Measurements from ENCODE around the gene KCNQ1. TPM values are rescaled to one million over a fixed set of nuclear protein-coding genes. Genes with fewer than 3 reads are reported as not detected.

Gene KCNQ1
- total RNA-seq, 1 experiment from 2014 or later: not detected

DNA sequence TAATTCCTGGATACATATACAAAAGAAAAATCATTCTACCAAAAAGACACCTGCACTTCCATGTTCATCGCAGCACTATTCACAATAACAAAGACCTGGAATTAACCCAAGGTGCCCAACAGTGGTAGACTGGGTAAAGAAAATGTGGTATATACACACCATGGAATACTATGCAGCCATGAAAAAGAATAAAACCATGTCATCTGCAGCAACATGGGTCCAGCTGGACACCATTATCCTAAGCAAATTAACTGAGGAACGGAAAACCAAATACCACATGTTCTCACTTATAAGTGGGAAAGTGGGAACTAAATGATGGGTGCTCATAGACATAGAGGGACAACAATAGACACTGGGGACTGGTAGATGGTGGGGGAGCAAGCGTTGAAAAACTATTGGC is 5.0 kb upstream of the KCNQ1 start:
- no peaks in the 10 kb centered on the region for H3K36me3 ChIP-seq
- H3K4me3 ChIP-seq: no peak overlapping the region
- DNase-seq: no peak
- H3K4me1 ChIP-seq: no peaks in the 10 kb centered on the region
- no peaks in the 10 kb centered on the region for H3K27me3 ChIP-seq
- peaks cover 9% of the 10 kb centered on the region; the same call in 1 of the 2 replicates for H3K9me3 ChIP-seq (replicated peaks)
- H3K27ac ChIP-seq: no peak overlapping the region

DNA sequence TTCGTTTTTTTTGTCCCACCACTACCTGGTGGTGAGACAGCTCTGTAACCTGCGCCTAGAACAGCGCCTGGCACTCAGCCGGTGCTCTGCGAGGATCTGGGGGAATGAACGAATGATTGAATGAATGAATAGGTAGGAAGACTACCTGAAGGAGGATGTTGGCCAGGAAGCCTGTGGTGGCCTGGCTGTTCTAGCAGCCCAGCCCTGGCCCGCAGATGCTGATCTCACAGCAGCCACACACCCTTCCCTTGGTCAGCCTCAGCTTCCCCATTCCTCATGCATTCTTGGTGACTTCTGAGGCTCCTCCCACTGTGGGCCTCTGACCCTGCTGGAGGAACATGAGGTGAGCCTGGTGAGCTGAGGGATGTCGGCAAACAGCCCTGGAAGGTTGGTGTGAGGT is 4.2 kb upstream of the KCNQ1 start:
- Histone ChIP-seq H3K27ac (no peak overlapping the region), H3K4me1 (no peaks in the 10 kb centered on the region), H3K27me3 (no peaks in the 10 kb centered on the region), H3K9me3 (replicated peaks) (peaks cover 9% of the 10 kb centered on the region; the same call in 1 of the 2 replicates), H3K4me3 (no peak overlapping the region), H3K36me3 (no peaks in the 10 kb centered on the region)
- no peak for DNase-seq

DNA sequence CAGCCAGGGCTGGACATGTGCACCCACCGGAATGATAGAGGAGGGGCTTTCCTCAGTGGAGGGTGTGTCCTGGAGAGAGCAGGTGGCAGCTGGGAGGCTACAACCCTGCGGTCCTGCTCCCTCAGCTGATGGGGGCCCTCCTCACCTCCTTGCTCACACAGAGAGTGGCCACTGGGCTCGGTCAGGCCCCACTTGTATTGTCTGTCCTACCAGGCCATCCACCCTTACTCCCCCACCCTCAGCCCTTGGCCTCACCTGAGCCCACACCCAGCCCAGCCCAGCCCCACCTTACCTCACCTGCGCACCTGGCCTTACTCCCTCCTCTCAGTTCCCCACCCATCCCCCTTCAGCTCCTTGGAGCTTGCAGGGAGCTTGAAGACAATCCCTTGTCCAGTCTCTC is 3.6 kb upstream of the KCNQ1 start:
- Histone ChIP-seq H3K36me3 (no peaks in the 10 kb centered on the region), H3K27ac (no peak overlapping the region), H3K4me3 (no peak overlapping the region), H3K9me3 (replicated peaks) (peaks cover 9% of the 10 kb centered on the region; the same call in 1 of the 2 replicates), H3K4me1 (no peaks in the 10 kb centered on the region), H3K27me3 (no peaks in the 10 kb centered on the region)
- no peak for DNase-seq

DNA sequence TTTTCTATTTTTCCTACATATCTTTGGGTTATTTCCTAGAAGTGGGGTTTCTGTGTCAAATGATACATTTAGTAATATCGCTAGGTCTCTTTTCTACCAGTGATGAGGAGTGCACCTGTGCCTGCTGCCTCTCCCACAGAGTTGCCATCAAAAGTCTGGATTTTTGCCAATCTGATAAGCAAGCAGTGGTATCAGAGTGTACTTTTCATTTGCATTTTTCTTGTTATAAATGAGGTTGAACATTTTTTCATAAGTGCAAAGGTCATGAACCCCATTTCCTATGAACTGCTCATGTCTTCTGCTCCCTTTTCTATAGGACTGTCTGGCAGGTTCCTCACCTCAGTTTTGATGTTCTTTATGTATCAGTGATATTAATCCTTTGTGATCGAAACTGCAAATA is 2.2 kb upstream of the KCNQ1 start:
- Histone ChIP-seq H3K27ac (no peak overlapping the region), H3K4me3 (no peak overlapping the region), H3K9me3 (replicated peaks) (peaks cover 9% of the 10 kb centered on the region; the same call in 1 of the 2 replicates), H3K27me3 (no peaks in the 10 kb centered on the region), H3K36me3 (no peaks in the 10 kb centered on the region), H3K4me1 (no peaks in the 10 kb centered on the region)
- no peak for DNase-seq

DNA sequence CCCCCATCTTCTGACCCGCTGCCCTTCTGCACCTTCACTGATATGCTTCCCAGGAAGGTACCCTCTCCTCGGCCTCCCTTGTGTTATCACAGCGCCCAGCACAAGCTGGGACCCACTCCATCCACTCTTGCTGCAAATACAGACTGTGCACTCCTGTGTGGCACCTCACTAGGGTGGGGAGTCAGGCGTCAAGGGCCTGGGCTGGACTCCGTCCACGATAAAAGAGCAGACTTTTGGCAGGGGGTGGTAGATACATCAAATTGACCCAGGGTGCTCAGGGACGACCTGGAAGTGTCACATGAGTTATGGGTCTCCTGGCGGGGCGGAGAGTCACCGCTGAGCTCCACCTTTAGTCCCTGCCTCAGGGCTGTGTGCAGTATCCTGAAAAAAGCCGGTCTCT is 1.4 kb upstream of the KCNQ1 start:
- no peaks in the 10 kb centered on the region for H3K27me3 ChIP-seq
- H3K9me3 ChIP-seq (replicated peaks): peaks cover 9% of the 10 kb centered on the region; the same call in 1 of the 2 replicates
- H3K27ac ChIP-seq: no peak overlapping the region
- no peak overlapping the region for H3K4me3 ChIP-seq
- no peaks in the 10 kb centered on the region for H3K36me3 ChIP-seq
- no peak for DNase-seq
- H3K4me1 ChIP-seq: no peaks in the 10 kb centered on the region

DNA sequence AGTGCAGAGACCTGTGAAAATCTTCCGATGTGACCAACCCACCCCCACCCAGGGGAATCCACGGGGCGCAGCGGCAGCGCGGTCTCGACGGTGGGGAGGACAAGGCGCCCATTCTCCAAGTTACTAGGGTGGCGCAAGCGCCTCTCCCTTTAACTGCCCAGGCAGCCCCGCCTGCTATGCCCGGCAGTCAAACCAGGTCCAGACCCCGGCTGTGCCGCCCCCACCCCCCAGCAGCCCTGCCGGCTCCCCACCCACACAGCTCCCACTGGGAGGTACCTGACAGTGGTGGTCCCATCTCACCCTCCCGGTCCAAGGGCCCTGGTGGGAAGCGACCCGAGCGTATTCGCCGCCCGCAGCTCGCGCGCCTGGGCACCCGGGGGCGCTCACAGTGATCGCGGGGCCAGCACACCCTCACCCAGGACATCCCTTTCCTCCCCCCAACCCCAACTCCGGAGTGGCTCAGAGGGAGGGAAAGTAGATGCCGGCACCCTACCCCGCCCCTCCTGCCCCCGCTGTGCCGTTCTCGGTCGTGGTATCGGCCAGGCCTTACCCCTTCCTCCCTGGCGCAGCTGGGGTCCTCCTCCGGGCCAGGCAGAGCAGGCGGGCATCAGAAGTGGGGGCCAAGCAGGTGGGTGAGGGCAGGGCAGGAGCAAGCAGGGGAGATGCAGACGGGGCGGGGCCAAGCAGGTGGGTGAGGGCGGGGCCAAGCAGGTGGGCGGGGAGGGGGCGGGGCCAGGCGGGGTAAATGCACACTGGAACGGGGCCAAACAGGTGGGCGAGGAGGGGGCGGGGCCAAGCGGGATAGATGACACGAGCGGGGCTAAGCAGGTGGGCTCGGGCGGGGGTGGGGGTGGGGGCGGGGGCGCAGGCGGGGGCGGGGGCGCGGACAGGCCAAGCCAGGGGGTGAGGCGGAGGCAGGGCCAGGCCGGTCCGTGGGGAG is 657 bp upstream of the KCNQ1 start, which contains the start of gene TRPM5:
Gene TRPM5 (minus strand): TSS at position 634 of the 940 bp plus-strand sequence. CDS start 21,478 bp downstream, outside the sequence.
- H3K4me3 ChIP-seq: no peak within 1 kb of the TSS

DNA sequence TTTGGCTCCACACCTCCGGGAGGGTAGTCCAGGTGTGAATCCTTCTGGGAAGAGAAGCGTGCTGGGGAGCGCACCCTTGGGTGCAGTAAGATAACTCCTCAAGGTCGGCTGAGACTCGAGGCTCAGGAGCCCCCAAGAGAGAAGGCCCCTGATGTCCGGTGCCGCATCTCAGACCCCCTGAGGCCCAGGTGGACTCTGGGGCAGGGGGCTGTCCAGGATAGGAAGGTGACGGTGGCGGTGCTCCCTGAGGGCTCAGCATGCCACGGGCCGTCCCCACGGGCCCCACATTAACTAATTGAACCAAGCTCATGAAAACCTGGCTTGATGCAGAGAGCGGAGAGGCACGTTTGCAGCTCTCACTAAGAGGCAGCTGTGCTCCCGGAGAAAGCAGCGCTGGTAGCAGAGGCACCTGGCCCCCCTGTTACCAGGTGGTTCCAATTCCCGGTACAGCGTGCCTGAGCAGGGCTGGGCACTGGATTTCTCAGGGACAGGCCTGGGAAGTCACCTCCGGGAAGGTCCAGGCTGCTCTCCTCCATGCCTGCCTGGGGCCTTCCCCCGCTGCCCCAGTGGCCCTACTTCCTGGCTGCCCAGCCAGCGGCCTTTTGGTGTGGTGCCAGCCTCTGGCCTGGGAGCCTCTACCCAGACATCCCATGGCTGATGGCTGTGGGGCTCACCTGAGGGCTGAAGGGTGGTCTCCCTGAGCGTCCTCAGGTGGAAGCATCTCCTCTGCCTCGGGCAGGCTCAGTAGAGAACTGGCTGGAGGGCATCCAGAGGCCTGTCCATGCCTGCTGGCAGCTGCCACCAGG is 1.1 kb downstream of the KCNQ1 start:
- no peak for DNase-seq
- H3K4me3 ChIP-seq: no peak overlapping the region
- no peaks in the 10 kb centered on the region for H3K36me3 ChIP-seq
- peaks cover 4% of the 10 kb centered on the region; the same call in 1 of the 2 replicates for H3K9me3 ChIP-seq (replicated peaks)
- H3K27ac ChIP-seq: no peak overlapping the region
- H3K27me3 ChIP-seq: no peaks in the 10 kb centered on the region
- no peaks in the 10 kb centered on the region for H3K4me1 ChIP-seq

More for the DNA sequence above, 657 bp upstream of the KCNQ1 start, which contains the start of gene TRPM5:
- Histone ChIP-seq H3K36me3 (no peaks in the 10 kb centered on the region), H3K27me3 (no peaks in the 10 kb centered on the region), H3K9me3 (replicated peaks) (peaks cover 9% of the 10 kb centered on the region; the same call in 1 of the 2 replicates), H3K27ac (no peak within 1 kb of the TSS), H3K4me1 (no peaks in the 10 kb centered on the region)
- DNase-seq: no peak

DNA sequence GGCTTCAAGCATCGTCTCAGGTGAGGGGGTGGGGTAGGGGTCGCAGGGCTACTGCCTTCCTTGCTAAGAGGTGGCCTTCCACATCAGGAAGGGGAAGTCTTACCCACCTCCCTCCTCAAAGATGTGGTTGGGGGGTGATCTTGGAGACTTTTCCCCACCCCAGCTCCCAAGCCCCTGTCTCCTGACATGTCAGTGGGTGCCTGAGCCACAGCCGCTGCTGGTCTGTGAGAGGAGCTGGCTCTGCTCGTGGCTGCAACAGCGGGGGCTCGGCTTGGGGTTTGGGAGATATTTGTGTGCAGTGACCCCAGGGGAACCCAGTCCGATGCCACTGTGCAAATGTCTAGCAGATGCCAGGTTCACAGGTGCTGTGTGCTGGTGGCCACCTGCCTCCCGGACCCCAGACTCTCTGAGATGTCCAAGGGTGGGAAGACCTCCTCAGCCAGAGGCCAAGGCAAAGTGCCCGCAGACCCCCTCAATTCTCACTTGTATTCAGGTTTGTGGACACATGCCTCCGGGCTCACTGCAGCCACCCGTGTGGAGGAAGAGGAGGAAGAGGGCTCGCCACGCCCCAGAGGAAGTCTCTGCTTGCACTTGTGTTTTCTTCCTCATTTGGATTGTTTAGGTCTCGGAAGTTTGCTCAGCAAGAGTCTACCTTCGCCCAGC is 1.9 kb downstream of the KCNQ1 start:
- Histone ChIP-seq H3K4me3 (no peak overlapping the region), H3K4me1 (no peaks in the 10 kb centered on the region), H3K27me3 (no peaks in the 10 kb centered on the region), H3K36me3 (no peaks in the 10 kb centered on the region), H3K9me3 (replicated peaks) (peaks cover 4% of the 10 kb centered on the region; the same call in 1 of the 2 replicates), H3K27ac (no peak overlapping the region)
- no peak for DNase-seq

DNA sequence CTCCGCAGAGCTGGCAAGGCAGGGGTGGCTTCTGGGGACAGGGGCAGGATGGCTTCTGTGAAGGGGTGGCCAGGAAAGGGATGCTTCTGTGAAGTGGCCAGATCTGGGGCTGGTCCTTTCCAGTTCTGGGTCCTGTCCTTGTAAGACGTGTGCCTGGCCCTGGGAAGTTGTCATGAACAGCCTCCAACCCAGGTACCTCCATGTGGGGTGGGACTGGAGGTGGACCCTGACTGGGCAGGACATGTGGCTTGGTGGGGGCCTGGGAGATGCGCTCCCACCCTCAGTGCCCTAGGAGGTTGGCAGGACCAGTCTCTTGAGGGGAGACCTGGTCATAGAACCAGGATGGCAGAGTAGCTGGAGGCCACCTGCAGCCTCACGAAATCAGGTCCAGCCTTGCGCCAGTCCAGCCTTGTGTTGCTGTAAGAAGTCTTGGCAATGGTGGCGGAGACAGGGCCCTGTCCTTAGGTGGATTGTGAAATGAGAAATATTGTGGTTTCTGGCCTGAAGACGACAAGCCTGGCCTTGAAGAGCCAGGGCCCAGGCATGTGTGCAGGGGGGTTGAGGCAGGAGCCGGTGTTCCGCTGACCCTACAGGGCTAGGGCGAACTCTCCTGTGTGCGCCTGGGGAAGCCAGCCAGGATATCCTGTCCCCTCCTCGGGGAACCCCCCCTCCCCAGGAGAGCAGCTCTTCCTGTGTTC is 2.6 kb downstream of the KCNQ1 start:
- H3K4me1 ChIP-seq: no peaks in the 10 kb centered on the region
- H3K27me3 ChIP-seq: no peaks in the 10 kb centered on the region
- no peaks in the 10 kb centered on the region for H3K36me3 ChIP-seq
- H3K4me3 ChIP-seq: no peak overlapping the region
- H3K27ac ChIP-seq: no peak overlapping the region
- peaks cover 4% of the 10 kb centered on the region; the same call in 1 of the 2 replicates for H3K9me3 ChIP-seq (replicated peaks)
- DNase-seq: no peak

DNA sequence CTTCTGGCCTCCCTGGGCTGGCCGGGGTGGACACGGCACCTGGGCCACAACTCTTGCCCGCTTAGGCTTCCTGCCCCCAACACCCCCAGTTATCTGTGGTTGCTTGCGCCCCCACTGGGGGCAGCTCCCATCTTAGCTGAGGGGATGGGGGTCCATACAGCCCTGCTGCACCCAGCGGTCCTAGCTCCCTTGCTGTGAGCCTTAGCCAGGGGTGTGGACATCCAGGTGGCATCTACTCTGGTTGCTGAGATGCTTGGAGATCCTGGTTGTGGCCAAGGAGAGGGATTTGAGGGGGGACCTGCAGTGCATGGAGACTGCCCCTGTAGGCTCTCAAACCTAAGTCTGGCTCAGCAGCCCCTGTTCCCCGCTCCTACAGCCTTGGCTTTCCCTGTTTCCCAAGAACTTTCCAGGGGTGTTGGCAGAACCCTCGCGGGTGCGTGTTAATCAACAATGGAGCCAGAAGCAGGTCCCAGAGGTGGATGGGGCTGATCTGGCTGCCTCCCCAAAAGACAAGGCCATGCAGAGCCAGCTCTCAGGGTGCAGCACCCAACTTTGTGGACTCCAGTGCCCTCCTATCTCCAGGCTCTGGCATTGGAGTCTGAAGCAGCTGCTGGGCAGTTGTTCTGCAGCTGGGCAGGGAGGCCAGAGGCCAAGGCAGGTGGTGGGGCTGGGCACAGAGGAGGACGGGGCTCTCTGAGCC is 3.3 kb downstream of the KCNQ1 start:
- H3K36me3 ChIP-seq: no peaks in the 10 kb centered on the region
- DNase-seq: no peak
- H3K4me1 ChIP-seq: no peaks in the 10 kb centered on the region
- no peak overlapping the region for H3K4me3 ChIP-seq
- no peak overlapping the region for H3K27ac ChIP-seq
- no peaks in the 10 kb centered on the region for H3K27me3 ChIP-seq
- no peaks in the 10 kb centered on the region; the same call in 1 of the 2 replicates for H3K9me3 ChIP-seq (replicated peaks)

DNA sequence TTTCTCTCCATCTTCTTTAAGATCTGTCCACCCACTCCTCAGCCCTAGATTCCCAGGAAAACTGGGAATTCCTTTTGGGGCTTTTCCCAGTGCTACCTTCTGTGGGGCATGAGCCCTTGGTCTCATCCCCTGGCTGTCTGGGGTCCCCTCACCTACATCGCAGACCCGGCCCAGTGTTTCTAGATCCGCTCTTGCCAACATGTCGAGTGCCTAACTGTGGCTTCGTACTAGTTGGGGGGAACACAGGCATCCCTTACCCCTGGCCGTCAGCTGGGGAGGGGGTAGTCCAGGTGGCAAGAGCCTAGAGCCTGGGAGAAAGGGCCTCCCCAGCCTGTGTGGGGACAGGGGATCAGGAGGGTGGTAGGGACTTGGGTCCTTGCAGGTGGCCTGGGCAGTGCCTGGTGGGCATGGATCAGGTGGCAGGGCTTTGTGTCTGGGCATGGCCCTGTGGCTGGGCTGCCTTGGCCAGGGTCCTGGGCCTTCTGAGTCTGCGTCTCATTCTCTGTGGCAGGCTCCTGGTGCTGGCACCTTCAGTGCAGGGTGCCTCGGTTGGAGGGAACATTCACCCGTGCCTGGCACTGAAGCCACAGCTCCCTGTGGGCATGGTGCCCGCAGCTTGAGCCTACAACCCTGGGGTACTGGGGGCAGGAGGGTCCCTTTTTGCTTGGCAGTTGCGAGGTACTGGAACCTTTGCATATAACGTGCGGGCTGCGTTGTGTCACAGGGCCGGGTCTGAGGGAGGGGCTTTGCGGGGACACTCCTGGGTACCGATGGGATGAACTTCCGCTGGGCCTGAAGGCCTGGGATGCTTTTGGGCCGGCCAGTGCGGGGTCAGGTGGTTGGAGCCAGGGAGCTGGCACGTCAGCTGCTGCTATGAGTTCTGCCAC is 4.1 kb downstream of the KCNQ1 start:
- Histone ChIP-seq H3K27me3 (no peaks in the 10 kb centered on the region), H3K4me3 (no peak overlapping the region), H3K36me3 (no peaks in the 10 kb centered on the region), H3K27ac (no peak overlapping the region), H3K4me1 (no peaks in the 10 kb centered on the region), H3K9me3 (replicated peaks) (no peaks in the 10 kb centered on the region)
- no peak for DNase-seq

DNA sequence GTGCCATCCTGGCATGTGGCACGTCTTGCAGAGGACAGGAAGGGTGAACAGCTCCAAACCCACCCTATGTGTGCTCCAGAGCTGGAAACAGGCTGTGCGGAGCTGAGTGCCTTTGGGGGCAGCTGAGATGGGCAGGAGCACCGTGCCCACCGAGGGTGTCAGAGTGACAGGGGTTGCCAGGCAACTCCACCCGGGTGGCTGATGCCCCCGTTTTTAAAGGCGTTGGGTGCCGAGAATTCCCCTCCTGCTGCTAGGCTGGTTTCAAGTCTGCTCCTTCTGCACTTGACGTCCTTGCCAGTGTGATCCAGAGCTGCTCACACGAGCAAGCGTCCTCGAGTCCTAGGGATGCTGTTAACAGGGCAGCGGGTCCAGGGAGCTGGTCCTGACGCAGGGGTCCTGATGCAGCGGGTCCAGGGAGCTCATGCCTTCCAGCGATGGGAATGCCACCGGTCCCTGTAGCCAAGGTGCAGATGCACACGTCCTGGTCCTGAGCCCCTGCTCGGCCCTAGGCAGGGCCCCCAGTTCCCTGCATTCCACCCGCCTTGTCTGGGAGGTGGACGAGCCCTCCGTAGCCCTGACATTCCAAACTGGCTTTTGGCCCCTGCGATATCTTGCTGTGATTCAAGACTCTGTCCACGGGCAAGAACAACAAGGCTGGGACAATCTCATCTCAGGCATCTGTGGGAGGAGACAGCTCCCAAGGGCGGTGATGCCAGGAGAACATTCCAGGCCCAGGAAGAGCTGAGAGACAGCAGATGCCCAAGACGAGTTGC is 4.9 kb downstream of the KCNQ1 start:
- H3K27me3 ChIP-seq: no peaks in the 10 kb centered on the region
- H3K4me1 ChIP-seq: no peaks in the 10 kb centered on the region

More for the DNA sequence above, 4.9 kb downstream of the KCNQ1 start:
- no peak overlapping the region for H3K4me3 ChIP-seq
- no peaks in the 10 kb centered on the region for H3K36me3 ChIP-seq
- no peaks in the 10 kb centered on the region for H3K9me3 ChIP-seq (replicated peaks)
- no peak overlapping the region for H3K27ac ChIP-seq
- no peak for DNase-seq
